Measurements from ENCODE around the gene CNTN1.

Gene CNTN1

GRCh38 chr12:40775661-40776060 lies 83.4 kb downstream of the CNTN1 start:
- DNase-seq = no peak

DNA sequence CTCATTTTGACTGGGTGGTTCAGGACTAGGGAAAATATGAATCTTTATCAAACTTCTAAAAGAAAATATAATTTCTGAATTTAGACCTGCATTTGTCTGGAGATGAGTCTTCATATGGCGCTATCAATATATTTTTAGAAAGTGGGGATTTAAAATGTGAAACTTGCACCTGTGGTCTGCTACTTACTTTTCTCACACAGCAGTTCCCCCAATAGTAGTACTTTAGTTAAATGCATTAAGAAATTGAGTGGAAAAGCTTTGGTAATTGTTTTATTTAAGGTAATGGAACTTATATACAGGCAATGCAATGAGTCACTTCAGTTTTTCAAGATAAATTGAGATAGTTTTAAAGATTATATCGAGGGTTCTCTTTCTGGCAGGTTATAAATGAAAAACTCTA lies 91.9 kb downstream of the CNTN1 start:
- DNase-seq = no peak

GRCh38 chr12:40788276-40788675 lies 96.0 kb downstream of the CNTN1 start:
- DNase-seq = no peak

GRCh38 chr12:40792792-40793386 lies 100.7 kb downstream of the CNTN1 start:
- no peak for DNase-seq

- no peak for DNase-seq
These were observed 101.2 kb downstream of the CNTN1 start for GRCh38 chr12:40793471-40793870.

GRCh38 chr12:40794087-40794486 lies 101.8 kb downstream of the CNTN1 start:
- no peak for DNase-seq

GRCh38 chr12:40801082-40801481 lies 108.8 kb downstream of the CNTN1 start:
- DNase-seq = no peak

DNA sequence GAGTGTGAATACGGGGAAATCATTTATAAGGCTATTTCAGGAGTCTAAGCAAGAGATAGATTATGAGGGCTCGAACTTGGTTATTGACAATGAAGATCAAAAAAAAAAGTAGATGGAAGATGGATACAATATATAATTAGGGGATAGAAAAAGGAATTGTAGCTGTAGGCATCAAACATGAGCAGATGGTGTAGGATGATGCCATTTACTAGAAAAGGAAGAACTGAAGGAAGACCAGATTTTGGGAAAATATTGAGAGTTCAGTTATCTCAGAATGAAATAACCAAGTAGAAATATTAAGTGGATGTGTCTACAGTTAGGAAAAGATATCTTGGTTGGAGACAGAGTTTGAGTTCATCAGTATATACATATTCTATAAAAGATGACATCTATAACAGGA lies 109.6 kb downstream of the CNTN1 start:
- DNase-seq = no peak

DNA sequence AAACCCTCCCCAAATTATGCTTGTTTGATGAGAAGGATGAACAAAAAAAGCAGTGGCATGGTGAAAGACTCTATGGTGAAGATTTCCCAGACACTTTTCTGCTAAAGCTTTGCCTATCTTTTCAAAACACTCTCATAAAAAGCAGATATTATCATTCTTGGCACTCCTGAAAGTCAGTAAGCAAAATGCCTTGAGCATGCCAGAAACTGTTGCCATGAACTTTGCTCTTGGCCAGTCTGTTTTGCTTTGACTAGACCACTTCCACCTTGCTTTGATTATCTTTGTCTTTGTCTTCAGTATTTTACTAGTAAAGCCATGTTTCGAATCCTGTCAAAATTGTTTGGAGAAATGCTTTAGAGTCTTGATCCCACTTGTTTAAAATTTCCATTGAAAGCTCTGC lies 110.4 kb downstream of the CNTN1 start:
- no peak for DNase-seq

- no peak for DNase-seq
These were observed 127.3 kb downstream of the CNTN1 start for GRCh38 chr12:40819436-40820108.

- no peak for DNase-seq
These were observed 128.7 kb downstream of the CNTN1 start for GRCh38 chr12:40820794-40821484.

GRCh38 chr12:40825156-40825555 lies 132.9 kb downstream of the CNTN1 start:
- no peak for DNase-seq

DNA sequence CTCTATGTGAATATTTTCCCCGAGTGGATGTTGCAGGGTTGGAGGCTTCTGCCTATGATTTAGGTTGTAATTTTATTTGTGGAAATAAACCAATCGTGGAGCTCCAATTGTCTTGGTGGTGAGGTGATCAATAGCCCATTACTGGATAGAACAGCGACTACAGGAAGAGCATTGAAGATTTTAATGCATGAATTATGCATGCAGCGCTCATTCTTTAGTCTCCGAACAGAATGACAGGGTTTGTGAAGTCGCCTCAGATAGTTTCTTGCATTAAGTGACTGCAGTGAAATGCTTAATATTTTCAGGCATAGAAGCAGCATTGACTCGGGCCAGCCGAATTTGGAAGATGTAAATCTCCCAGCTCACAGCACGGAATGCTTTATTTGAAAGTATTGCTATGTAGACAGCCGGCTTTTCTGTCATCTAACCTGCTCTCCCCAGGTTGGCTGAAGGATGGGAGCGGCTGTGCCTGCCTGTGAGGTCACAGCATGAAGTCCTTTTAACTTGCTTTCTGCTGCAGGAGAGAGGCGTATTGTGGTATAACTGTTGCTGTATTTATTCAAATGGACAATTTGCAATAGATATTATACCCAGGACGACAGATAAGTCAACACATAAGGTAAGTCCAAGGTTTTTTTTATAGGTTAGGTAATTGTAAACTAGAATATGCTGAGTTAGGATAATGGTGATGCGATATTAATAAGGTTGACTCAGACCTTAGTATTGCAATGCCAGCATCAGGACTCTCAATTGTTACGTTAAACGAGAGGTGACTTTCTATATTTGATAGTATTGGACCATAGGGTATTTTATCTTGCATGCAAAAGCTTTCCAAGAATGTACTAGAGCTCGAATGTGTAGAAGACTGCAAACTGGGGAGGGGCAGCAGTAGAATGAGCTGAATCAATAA lies 135.7 kb downstream of the CNTN1 start:
- no peak for DNase-seq

DNA sequence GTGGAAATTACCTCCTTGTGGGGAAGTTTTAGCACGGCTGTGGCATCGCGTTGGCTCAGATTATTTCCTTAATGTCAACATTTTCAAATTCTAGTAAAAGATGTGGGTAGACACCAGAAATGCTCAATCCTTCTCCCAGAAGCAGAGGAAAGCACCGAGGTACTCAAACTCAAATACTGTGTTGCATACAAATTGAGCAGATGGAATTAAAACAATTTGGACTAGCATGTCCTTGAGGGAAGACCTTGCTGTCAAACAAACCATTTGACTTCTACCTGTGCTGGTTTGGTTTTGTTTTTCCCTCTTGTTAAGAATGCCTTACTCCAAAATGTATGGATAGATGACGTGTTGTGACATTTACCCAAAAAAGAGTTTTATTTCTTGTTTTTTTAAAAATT lies 136.4 kb downstream of the CNTN1 start:
- no peak for DNase-seq

DNA sequence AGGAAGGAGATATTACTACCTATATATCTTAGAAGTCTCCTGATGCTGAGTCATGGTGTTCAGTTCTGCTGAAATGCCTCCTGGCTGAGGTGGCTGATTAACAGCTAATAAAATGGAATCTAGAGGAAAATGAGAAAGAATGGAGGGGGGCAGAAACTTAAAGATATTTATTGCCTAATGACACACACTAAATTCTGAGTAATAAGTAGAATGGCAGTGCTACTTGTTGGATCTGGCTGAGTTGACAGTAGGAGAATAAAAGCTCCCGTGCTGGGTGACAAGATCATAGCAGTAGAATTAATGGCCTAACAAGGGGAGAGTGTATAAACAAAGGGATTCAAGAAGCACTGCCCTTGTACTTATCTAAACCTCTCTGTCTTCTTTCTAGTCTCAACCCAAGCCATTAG lies 137.5 kb downstream of the CNTN1 start:
- DNase-seq = no peak

- DNase-seq = no peak
These were observed 139.7 kb downstream of the CNTN1 start for GRCh38 chr12:40831916-40832315.

GRCh38 chr12:40832668-40833067 lies 140.4 kb downstream of the CNTN1 start:
- no peak for DNase-seq

- DNase-seq = no peak
These were observed 141.6 kb downstream of the CNTN1 start for GRCh38 chr12:40833818-40834217.

DNA sequence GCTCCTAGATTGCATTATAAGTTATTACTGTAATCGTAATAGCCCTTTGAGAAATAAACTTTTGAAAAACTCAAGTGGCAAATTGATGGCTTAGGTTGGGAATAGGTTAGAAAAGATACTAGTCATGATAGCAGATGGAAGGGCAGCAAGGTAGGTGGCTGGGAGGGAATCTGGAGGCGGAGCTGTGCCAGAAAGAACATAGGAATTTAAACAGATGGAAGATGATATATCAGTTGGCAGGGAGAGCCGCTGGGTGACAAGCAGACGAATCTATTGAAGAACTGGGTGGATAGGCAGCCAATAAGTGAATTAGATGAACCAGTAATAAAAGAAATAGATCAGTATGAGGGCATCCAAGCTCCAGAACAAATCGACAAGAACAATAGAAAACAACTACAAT lies 142.1 kb downstream of the CNTN1 start:
- peak; percentile 5 for DNase-seq

DNA sequence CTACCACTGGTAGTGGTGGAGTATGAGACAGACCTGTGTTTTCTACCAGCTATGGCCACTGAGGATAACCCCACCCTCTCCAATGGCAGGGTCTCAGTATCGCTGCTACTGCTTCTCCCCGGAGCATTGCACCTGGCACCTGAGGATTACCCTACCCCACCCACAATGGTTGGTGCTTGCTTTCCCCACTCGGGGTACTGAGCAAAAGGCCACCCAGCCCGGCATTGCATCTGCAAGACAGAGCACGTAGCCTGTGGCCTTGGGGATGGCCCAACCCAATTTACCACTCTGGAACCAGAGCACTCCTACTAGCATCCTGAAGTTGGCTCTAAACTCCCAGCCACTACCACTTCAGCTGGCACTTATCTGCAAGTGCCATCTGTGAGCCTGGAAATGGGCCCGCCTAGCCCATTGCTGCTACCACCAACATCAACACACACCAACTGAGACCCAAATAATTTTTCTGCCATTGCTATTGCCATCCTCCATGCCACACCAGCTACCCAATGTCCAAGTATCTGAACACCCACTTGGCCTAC lies 145.7 kb downstream of the CNTN1 start:
- no peak for DNase-seq

DNA sequence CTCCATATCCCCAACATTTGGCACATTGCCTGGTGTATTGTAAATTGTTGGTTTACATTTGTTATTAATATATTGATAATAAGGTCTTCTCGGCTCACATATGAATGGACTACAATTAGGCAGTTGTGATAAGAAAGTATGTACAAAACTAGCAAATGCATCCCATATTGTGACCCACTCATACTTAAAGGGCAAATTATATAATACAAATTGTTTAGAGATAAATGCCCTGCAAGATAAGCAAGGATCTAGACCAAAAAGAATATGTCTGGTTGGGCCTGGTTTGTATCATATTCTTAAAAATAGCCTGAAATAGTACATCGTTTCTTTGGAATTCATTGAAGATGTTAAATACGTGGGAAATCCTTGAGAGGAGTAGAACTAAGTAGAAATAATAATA lies 151.3 kb downstream of the CNTN1 start:
- no peak for DNase-seq

- DNase-seq = no peak
These were observed 161.0 kb downstream of the CNTN1 start for GRCh38 chr12:40853221-40853620.

DNA sequence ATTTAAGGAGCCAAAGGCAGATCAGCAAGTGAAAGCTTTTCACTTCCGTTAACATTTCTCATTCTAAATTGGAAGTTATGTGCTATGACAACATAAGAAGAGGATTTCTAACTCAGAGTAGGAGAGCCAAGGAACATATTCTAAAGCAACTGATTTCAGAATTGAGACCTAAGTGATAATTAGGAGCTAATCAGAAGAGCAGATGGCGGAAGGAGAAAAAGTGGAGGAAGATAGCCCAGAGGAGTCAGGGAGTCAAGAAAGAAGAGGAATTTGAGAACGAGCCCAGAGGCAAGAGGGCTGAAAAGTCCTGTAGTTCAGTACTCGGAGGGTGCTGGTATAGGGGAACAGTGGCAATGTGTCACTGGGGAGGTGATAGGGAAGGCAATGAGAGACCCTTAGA lies 162.4 kb downstream of the CNTN1 start:
- DNase-seq = no peak
